NCI-H1694 (cell line): ENCODE results near the gene NUP58.

ENCODE experiments used
- DNase-seq: peaks from one replicate; lab custom pipeline; 2025; lab: John Stamatoyannopoulos, UW

NUP58 gene, protein sequence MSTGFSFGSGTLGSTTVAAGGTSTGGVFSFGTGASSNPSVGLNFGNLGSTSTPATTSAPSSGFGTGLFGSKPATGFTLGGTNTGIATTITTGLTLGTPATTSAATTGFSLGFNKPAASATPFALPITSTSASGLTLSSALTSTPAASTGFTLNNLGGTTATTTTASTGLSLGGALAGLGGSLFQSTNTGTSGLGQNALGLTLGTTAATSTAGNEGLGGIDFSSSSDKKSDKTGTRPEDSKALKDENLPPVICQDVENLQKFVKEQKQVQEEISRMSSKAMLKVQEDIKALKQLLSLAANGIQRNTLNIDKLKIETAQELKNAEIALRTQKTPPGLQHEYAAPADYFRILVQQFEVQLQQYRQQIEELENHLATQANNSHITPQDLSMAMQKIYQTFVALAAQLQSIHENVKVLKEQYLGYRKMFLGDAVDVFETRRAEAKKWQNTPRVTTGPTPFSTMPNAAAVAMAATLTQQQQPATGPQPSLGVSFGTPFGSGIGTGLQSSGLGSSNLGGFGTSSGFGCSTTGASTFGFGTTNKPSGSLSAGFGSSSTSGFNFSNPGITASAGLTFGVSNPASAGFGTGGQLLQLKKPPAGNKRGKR

DNA sequence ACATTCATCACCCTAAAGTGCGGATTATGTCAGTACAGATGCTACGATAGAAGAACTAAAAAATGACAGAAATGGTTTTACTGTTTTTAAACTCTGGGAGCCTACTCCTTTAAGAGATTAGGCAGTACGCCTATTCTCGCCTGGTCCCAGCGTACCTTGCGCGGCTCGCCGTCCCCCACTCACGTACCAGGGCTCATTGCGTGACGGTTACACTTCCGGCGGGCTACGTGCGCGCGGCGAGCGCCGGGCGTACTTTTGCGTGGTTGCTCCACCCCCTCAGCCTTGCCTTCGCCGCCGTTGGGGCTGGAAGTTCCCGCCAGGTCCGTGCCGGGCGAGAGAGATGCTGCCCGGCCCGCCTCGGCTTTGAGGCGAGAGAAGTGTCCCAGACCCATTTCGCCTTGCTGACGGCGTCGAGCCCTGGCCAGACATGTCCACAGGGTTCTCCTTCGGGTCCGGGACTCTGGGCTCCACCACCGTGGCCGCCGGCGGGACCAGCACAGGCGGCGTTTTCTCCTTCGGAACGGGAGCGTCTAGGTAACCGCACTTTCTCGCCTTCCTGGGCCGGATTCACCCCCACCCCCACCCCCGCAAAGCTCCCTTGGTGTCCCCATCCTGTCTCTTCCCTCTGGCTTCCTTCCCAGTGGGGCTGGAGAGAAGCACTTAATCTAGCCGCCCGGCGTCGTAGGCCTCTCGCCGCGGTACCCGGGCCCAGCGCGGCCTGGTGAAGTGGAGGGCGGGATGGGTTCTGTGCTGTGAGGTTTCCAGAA, at the start of gene NUP58:
Gene NUP58, plus strand, starts transcription at position 279 of the 767 bp plus-strand sequence. Its CDS starts 149 bp downstream, at position 428.
- peak; percentile 69 for DNase-seq

DNA sequence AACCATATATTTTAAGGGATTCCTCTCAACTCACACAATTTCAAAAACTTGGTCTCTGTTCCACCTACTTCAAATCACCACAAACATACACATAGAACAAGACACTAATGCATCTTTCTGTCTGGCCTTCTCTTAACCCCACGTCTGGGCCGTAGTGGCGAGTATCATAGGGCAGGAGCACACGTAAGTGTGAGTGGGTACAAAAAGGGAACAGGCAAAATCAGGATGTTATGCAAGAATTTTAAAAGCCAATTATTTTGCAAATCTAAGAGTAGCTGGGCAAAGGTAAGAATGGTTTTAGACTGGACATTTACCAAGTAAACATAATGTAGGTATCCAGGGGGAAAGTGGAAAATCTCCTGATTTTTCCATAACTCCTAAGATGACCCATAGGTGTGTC, 49.2 kb upstream of the NUP58 start:
- DNase-seq = no peak

DNA sequence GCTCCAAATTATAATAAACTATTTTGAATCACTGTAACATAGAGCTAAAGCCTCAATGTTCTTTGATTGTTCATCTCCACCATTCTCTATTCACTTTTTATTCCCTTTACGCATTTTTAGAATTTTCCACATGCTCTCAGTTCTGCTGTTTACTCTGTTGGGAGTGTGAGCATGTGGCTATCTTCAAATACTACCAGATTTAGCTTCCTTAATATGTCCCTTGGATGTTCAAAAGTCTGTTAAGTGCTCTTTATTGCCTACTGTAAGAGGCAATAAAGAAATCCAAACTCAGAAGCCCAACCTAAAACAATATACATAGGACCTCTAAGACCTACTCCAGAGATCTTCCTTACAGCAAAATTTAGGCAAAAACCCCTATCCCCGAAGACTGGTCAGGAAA, 48.7 kb upstream of the NUP58 start:
- DNase-seq = no peak

DNA sequence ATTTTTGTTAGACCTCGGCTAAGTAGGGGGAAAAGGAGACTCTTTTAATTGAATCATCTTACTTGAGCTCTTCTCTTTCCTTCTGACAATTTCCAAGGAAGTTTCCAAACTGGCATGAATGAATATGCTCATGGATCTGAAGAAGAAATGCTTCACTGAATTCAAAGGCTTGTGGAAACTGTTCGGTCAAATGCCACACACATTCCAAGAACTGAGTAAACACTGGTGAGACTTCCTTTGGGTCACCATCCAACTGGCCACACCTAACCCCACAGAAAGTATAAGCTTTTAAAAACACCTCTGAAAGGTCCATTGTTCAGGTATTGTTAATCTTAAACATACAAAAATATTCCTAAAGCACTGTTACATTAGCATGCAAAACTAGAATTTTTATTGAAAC, 47.7 kb upstream of the NUP58 start:
- DNase-seq = no peak

DNA sequence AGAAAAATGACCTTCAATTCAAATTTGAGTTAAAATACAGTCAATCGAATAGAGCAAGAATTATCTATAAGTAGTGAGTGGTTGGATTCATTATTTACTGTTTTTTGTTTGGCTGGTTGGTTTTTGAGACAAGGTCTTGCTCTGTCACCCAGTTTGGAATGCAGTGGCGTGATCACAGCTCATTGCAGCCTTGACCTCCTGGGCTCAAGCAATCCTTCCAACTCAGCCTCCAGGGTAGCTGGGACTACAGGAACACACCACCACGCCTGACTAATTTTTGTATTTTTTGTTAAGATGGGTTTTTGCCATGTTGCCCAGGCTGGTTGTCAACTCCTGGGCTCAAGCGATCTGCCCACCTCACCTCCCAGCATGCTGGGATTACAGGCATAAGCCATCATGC, 39.2 kb upstream of the NUP58 start:
- no peak for DNase-seq

DNA sequence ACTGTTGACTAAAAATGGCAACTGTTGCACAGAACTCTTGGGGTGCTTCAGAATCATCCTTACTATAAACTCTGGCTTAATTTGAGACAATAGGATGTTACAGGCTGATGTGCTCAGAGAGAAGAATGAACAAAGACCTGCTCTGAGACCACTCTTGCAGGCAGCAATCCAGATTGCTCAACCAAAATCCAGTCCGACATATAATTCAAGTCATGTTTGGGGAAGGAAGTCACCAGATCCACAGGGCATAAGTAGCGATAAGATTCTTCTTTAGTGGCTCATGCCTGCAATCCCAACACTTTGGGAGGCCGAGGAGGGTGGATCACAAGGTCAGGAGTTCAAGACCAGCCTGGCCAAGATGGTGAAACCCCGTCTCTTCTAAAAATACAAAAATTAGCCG, 34.7 kb upstream of the NUP58 start:
- no peak for DNase-seq

DNA sequence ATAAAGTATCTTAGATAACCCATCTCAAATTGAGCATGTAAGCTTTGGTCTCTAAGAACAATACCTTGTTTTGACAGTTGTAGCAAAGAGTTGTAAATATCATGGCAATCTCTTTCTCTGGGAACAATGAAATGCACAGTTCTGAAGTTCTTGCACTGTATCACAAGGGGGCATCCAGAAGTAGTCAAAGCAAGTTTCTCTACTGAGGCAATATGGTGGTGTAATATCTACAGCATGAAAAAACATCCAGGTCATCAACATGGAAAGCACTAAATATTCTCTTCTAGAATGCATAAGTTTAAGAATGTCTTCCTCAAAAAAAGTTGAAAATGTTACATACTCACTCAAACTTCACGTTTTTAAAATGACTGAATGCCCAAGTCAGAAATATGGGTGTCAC, 33.7 kb upstream of the NUP58 start:
- DNase-seq = no peak

DNA sequence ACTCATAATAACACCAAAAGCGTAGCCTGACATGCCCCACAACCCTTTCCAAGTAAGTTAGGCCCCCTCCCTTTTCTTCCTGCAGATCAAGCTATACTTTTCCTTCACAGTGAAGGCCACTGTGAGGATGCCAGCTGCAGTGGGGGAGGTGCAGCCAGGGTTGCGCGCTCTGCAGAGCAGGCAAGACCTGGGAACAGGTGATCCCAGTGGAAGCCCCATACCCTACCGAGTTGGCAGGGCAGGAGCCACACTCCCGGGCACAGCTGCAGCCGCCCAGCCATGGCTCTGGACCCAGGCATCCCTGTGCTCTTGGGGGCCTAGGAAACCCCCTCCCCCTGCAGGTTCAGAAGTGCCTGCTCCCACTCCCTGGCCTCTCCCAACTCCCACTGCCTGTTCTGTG, 32.9 kb upstream of the NUP58 start:
- DNase-seq = no peak

DNA sequence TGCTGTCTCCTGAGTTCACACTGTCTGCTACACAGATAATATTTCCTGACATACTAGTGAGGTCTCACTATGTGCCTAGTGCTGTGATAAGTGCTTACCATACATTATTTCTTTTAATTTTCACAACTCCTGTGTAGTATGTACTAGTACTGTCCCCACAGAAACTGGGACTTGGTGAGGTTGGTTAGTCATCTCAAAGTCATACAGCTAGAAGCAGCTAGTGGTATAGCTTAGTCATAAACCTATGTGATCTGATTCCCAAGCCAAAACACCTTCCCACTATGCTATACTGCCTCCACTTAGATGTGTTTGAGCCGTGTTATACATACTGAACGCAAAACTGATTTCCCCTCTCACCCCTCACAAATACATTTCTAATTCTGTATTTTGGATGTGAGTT, 24.7 kb upstream of the NUP58 start:
- DNase-seq = no peak

DNA sequence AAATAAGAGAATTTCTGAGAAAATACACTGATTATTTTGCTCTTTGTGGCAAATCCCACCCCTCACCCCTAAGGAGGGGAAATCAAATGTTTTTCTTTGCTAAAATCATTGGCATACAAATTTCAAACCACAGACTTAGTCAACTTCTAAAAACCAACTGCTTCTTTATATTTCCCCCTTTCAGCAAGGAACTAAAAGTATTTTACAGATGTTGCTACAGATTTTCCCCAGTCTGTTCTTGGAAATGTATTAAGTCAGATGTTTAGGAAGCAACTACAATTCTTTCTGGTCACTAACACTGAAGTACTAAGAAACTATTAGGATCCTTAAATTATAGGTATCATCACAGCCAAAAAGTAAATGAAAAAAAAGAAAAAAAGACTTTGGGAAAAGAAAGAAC, 21.0 kb upstream of the NUP58 start:
- DNase-seq = no peak

DNA sequence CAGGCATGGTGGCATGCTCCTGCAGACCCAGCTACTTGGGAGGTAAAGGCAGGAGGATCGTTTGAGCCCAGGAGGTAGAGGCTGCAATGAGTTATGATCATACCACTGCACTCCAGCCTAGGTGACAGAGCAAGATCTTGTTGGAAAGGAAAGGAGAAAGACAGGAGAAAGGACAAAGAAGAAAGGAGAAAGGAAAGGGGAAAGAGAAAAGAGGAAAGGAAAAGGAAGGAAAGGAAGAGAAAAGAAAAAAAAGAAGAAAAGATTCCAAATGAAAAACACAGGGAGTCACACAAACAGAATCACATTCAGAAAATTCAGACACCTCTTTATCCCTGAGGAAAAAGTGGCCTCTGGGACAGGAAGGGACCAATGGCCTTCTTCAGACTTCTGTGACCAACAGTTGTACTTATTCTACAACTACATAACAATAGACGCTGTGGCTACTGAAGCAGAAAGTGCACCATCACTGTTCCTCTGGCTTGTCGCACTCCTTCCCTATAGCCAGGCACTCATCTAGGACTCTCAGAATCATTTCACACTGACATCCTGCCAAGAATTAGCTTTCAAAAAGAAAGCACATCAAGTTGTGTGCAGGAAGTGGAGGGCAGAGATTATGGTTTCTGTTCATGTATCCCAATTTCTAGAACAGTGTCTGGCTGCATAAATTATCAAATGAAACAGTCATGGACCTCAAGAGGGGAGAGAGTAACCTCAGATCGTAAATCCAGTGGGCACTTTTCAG, 20.1 kb upstream of the NUP58 start:
- DNase-seq = no peak

DNA sequence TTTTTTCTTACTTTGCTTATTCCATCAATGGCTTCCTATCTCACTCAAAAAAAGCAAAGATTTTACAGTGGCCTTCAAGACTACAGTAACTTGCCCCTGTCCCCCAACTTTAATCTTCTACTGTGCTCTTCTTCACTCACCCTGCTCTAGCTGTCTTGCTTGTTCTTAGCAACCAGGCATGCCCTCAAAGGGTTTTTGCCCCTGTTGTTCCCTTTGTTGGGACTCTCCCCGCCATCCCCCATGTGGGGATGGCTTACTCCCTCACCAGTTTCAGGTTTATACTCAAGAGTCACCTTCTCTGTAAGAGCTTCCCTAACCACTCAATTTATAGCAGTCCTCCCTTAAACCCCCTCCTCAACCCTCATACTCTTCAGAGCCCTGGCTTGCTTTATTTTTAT, 19.5 kb upstream of the NUP58 start:
- no peak for DNase-seq

DNA sequence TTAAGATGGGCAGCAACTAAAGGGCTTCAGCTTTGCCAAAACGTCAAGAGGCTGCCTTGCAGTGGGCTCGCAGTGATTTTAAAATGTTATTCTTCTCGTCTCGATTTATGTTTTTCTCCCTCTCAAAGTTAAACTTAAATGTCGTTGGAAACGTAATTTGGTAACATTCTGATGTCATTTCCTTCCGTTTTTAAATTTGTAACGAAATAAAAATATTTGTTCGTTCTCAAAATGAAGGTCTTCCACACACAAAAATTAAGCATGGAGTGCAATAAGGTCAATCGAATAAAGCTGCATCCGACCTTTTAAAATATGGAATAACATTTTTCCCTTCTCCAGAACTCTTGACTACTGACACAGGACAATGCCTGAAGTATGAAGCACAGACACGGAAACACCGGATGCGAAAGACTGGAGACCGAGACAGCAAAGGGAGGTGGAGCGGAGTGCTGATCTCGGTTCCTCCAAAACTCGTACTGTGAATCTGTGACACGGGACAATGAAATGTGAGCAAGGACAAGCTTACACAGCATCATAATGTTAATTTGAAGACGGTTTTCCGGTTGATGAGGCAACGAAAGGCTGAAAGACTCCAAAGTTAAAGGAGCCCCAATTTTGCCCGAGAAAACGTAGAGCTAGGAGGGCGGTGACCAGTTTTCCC, 15.0 kb upstream of the NUP58 start:
- DNase-seq = no peak

DNA sequence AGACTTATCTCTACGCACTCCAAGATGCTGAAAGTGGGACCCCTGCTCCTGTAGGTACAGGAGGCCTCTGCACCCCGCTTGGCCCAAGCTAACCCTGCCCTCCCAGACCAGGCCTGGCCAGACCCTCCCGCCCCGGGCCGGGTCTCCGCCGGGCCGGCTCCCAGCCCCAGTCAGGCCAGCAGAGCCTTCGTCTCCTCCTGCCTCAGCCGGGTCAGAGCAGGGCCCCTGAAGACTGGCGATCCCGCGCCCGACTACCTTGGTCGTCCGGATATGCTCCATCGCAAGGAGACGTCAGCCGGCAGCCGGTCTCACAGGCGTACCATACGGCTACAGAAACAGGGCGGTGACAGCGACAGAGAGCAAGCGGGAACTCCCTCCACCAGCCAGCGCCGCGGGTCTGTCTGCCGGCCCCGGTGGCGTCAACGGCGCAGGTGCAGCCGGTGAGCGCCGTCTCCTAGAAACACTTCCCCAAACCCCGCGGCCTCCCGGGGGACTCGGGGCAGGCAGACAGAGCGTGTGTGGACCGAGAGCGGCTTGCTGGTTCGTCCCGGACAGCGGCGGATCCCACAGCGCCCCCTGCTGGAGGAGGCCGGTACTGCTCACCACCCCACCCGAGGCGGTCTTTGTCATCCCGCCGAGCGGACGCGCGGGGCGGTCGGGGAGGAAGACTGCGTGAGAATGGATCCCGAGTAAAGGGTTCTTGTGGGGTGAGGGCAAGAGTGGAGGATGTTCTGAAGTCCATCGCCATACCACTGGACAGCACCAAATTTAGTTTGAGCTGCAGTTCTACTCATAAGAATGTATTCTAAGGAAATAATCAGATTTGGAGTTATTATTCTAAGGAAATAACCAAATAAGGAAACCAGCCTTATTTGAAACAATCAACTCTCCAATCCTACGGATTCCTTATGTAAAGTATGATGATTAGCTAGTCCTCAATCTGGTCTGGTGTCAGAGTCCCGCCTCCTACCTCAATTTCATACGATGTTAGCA, 14.2 kb upstream of the NUP58 start, which contains the start of gene MTMR6:
Gene MTMR6, minus strand, starts transcription at position 520 of the 993 bp plus-strand sequence. Its CDS starts 241 bp downstream, at position 279.
- DNase-seq = peak; percentile 62

DNA sequence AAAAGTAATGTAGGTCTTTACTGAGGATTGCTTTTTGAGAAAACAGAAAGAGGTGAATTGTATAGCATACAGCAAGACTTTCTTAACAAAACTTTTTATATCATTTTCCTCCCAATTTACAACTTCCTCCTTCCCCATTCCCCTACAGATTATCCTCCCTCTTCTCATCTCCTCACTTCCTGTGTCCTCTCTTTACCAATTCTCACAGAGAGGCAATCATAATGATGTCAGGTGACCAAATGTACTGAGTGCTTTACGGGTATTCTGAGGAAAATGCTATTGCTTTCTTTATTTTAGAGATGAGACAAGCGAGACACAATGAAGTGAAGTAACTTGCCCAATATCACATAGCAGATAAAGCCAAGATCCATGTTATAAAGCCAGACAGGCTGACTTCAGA, 12.5 kb upstream of the NUP58 start:
- DNase-seq = no peak

DNA sequence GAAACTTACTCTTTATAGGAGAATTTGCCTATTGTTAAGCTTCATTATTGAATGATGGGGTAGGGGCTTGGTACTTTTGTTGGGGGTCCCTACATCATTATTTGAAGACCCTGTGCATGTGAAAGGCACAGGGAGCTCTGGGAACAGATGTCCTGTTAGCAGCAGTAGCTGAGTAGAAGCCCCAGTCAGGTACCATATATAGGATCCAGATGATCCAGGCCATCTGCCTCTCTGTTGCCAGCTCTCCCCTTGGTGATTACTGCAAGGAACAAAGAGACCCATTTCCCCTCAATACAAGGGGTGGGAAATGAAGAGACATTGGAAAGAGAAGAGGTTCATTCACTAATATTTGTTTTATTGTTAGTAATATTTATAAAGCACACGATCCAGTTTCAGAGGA, 9.7 kb upstream of the NUP58 start:
- peak; percentile 65 for DNase-seq

DNA sequence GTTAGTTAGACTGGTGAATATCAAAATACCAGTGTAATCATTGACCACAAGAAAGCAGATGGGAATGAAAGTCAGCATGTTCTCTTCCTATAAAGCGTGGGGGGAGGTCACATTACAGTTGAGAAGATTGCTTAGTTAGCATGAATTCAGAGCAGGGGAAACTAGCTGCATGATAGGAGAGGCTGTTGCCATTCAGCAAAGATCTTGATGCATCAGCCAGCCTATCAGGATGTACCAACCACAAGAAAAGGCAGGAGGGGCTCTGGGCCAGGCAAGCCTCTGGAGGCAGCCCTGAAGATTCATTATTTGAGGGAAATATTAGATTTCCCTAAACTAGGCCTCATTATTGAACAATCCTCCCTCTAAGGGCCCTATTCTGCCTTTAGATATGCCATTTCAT, 9.1 kb upstream of the NUP58 start:
- DNase-seq = peak; percentile 89

DNA sequence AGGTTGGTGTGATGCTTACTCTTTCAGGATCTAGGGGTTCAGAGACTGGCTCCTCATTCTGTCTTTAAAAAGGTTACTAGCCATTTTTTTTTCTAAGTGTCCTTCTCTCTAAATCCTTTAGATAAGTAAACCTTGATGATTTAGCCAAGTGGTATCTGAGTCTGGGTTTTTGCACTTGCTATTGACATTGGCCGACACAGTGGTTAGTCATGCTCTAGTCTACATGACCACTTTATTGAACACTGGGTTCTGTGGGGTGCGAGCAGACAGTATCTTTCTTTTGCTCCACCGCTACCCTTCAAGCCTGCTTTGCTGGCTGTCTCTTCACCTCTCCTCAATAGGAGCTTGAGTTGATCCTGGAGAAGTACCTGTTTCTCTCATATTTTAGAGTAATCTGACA, 6.2 kb upstream of the NUP58 start:
- DNase-seq = no peak

DNA sequence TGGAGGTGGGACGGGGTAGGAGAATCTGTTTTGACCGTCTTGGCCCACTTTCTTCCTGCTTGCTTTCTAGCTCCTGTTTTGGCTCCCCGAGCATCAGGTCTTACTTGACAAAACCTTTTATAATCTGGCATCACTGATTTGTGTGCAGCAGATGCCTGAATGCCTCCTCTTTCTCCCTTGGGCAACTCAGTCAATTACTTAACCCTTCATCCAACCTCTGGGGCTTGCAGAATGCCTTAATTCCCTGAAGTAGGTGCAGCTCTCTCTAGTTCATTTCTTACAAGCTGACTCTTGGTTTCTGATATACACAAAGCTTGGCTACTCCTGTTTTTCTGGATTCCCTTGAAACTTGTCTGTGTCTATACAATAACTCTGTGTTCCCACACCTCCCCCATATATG, 5.7 kb upstream of the NUP58 start:
- no peak for DNase-seq

DNA sequence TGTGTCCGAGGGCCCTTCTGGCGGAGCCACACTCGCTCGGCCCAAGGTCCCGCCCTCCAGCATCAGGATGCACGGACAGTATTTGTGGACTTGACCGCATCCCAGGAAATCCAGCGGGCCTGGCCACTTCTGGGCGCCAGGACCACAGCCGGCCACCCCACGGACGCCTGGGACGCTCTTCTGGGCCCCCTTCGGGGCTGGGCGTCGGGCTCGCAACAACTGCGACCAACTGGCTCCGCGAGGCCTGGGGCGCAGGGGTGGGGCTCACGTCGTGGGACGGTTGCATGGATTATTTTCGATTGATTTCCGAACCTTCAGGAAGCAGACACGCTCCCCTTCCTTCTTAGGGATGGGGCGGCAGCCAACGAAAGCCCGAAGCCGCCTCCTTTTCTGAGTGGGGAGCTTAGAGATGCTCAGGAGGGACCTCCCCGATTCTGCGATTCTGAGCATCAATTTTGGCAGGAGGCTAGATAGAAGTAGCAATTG, 521 bp upstream of the NUP58 start:
- DNase-seq = no peak
